ENCODE data around the gene SH3GLB2. TPM values are rescaled to one million over a fixed set of nuclear protein-coding genes. Genes with fewer than 3 reads are reported as not detected.
"Not testable (repeated sequence)": the region's sequence is repeated elsewhere in the genome, so short reads cannot be mapped to it uniquely, and the experiment has no call there.

SH3GLB2 gene
- total and polyA plus RNA-seq, 7 experiments from 2014 or later: 22.5 to 106 (median 82.5) TPM

GRCh38 chr9:129037767-129038098 lies 9.6 kb upstream of the SH3GLB2 start:
- no peaks in the 10 kb centered on the region for H3K9me3 ChIP-seq (ENCODE audit: control insufficient read depth in 2 of 3, low read length in 3 of 3)
- H3K36me3 Mint-ChIP-seq: peaks cover 7 to 15% (median 7%) of the 10 kb centered on the region in 5 donors
- H3K27me3 ChIP-seq (ENCODE audit: control insufficient read depth in 2 of 2, insufficient read depth in 2 of 2, low read length in 2 of 2): no peaks in the 10 kb centered on the region
- H3K4me3 ChIP-seq (ENCODE audit: low read length): peak overlapping the region; percentile 87
- H3K27ac Mint-ChIP-seq: peak overlapping the region in 3 of 9 donors; percentile 36 to 90 (median 57)
- peaks cover 25 to 45% (median 37%) of the 10 kb centered on the region in 7 donors for H3K4me1 Mint-ChIP-seq
- ATAC-seq: no peak
- H3K9me3 Mint-ChIP-seq: peaks cover 0 to 1% (median 0%) of the 10 kb centered on the region in 11 donors
- peak overlapping the region; percentile 90 to 99 (median 94) for H3K4me3 Mint-ChIP-seq
- no peak for DNase-seq
- peaks cover 0 to 28% (median 6%) of the 10 kb centered on the region in 3 experiments for H3K36me3 ChIP-seq (ENCODE audit: control insufficient read depth in 2 of 3, insufficient read depth in 3 of 3, low read length in 3 of 3)
- ChIA-PET CTCF (no interaction called here), POLR2A (interaction anchor here (0.6 to 2.3 kb wide), 5 partner anchors 9 to 44 kb away, joined by 3 to 10 read pairs (median 3); partner anchors contain the start of genes DOLPP1 and SH3GLB2)
- intact Hi-C loops (cut with micrococcal nuclease): loop anchor here (5.0 kb wide), 4 partner anchors 135 to 580 kb away; partner anchors contain the start of genes IER5L (in 1 of the 2), ODF2 (in 1 of the 2) and ZER1 (in 1 of the 2)
- H3K27ac ChIP-seq (ENCODE audit: low read depth, low read length): no peak overlapping the region
- H3K27me3 Mint-ChIP-seq: no peaks in the 10 kb centered on the region
- H3K4me1 ChIP-seq (ENCODE audit: control insufficient read depth in 2 of 2, insufficient read depth in 2 of 2, low read length in 2 of 2): peaks cover 13 to 17% of the 10 kb centered on the region in 2 donors

DNA sequence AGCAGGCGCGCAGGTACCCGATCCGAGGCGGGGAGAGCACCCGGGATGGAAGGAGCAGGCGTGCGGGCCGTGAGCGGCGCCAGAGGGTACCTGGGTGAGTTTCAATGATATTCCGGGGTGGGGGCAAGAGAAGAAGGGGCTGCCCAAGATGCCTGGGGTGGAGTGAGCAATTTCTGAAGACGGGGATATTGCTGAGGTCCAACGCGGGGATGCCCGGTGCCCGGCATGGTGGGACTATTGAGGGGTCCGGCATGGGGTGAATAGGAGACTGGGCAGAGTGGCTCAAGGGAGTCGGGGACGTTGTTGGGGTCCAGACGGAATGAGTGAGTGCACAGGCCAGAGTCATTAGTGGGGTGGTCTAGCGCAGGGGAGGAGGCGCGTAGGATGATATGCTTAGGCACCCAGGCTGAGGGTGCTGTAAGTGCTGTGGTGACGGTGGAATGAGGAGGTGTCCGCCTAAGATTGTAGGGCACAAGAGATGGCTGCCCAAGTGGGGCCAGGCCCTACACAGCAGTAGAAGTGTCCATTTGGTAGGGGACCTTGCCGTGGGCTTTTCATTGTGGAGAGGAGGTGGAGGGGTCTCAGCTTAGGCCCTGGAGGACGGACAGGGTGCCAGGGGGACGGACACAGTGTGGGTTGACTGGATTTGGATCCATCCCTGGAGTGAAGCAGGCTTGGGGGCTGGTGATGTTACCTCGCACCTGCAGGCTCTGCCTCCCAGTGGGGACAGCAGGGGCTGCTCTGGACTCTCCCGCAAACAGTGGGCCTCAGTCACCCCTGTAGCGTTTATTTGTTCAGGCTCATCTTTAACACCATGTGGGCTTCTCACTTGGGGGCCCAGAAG lies 9.0 kb upstream of the SH3GLB2 start:
- Histone ChIP-seq H3K36me3 (ENCODE audit: control insufficient read depth in 2 of 3, insufficient read depth in 3 of 3, low read length in 3 of 3) (peaks cover 0 to 22% (median 6%) of the 10 kb centered on the region in 3 experiments), H3K27ac (ENCODE audit: low read depth, low read length) (peak overlapping the region; percentile 72), H3K9me3 (ENCODE audit: control insufficient read depth in 2 of 3, low read length in 3 of 3) (no peaks in the 10 kb centered on the region), H3K4me3 (ENCODE audit: low read length) (peak overlapping the region; percentile 87), H3K4me1 (ENCODE audit: control insufficient read depth in 2 of 2, insufficient read depth in 2 of 2, low read length in 2 of 2) (peaks cover 13 to 17% of the 10 kb centered on the region in 2 donors), H3K27me3 (ENCODE audit: control insufficient read depth in 2 of 2, insufficient read depth in 2 of 2, low read length in 2 of 2) (no peaks in the 10 kb centered on the region)
- ChIA-PET POLR2A (interaction anchor here (0.8 to 2.3 kb wide), 9 partner anchors 10 to 265 kb away, joined by 3 to 10 read pairs (median 4); partner anchors contain the start of genes DOLPP1 and SH3GLB2), CTCF (interaction anchor here (0.6 to 1.0 kb wide), 2 partner anchors 143 to 484 kb away, joined by 3 to 6 read pairs; no protein-coding TSS in a partner anchor)
- DNase-seq (no peak), ATAC-seq (no peak)
- Mint-ChIP-seq H3K4me3 (peak overlapping the region; percentile 90 to 99 (median 94)), H3K27ac (peak overlapping the region; percentile 56 to 93 (median 87)), H3K36me3 (peaks cover 2 to 9% (median 4%) of the 10 kb centered on the region in 5 donors), H3K9me3 (peaks cover 0 to 1% (median 0%) of the 10 kb centered on the region in 11 donors), H3K4me1 (peaks cover 24 to 45% (median 37%) of the 10 kb centered on the region in 7 donors), H3K27me3 (no peaks in the 10 kb centered on the region)
- intact Hi-C loops (cut with micrococcal nuclease): loop anchor here (1.0 to 5.0 kb wide), 14 partner anchors 9 to 666 kb away; partner anchors contain the start of genes DOLPP1 (in 2 of the 2), SH3GLB2 (in 2 of the 2), CRAT (in 1 of the 2) and DOLK (in 1 of the 2)

DNA sequence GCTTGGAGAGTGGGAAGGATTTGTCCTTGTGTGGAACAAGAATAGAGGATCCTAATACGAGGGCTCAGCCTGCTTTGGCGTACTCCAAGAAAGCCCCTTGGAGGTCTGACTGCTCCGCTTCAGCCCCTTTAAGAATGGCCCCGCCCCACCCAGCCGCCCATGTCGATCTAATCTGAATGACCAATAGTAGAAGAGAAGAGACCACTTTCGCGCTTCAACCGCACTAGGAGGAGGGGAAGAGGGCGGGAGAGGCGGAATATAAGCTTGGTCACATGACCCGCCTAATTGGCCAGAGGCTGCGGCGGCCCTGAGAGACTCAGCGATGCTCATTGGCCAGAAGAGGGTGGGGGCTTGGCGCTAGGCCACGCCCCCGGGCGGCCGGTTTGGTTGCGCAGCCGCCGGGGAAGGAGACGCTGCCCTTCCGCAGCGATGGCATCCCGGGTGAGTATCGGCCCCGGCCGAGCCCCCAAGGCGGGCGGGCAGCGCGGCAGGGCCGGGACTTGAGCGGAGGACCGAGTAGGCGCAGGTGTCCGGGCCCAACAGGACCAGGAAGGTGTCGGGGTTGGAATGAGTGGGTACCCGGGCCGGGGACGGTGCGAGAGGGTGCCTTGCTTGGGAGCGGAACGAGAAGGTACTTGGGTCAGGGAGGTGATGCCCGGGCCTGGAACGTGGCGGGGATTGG lies 8.3 kb upstream of the SH3GLB2 start, which contains the start of gene MIGA2:
MIGA2 (plus strand) TSS at position 386 of the 682 bp plus-strand sequence. CDS start 3,969 bp downstream, outside the sequence.
- Histone ChIP-seq H3K36me3 (ENCODE audit: control insufficient read depth in 2 of 3, insufficient read depth in 3 of 3, low read length in 3 of 3) (peaks cover 0 to 14% (median under 1%) of the 10 kb centered on the region in 3 experiments), H3K4me1 (ENCODE audit: control insufficient read depth in 2 of 2, insufficient read depth in 2 of 2, low read length in 2 of 2) (peaks cover 13 to 17% of the 10 kb centered on the region in 2 donors), H3K27me3 (ENCODE audit: control insufficient read depth in 2 of 2, insufficient read depth in 2 of 2, low read length in 2 of 2) (no peaks in the 10 kb centered on the region), H3K27ac (ENCODE audit: low read depth, low read length) (peak within 1 kb of the TSS; percentile 72), H3K9me3 (ENCODE audit: control insufficient read depth in 2 of 3, low read length in 3 of 3) (no peaks in the 10 kb centered on the region), H3K4me3 (ENCODE audit: low read length) (peak within 1 kb of the TSS; percentile 87)
- Mint-ChIP-seq H3K36me3 (peaks cover 0 to 4% (median 3%) of the 10 kb centered on the region in 5 donors), H3K27ac (peak within 1 kb of the TSS; percentile 56 to 93 (median 87)), H3K4me3 (peak within 1 kb of the TSS; percentile 90 to 99 (median 94)), H3K4me1 (peaks cover 22 to 41% (median 37%) of the 10 kb centered on the region in 7 donors), H3K27me3 (no peaks in the 10 kb centered on the region), H3K9me3 (peaks cover 0 to 1% (median 0%) of the 10 kb centered on the region in 11 donors)
- ChIA-PET CTCF (interaction anchor here (0.6 to 1.0 kb wide), 2 partner anchors 142 to 483 kb away, joined by 3 to 6 read pairs; no protein-coding TSS in a partner anchor), POLR2A (interaction anchor here (0.9 to 1.7 kb wide), 7 partner anchors 8 to 264 kb away, joined by 3 to 9 read pairs (median 4); partner anchors contain the start of genes DOLPP1 and SH3GLB2)
- intact Hi-C loops (cut with micrococcal nuclease): loop anchor here (1.0 to 5.0 kb wide), 14 partner anchors 8 to 665 kb away; partner anchors contain the start of genes DOLPP1 (in 2 of the 2), SH3GLB2 (in 2 of the 2), CRAT (in 1 of the 2) and DOLK (in 1 of the 2)
- DNase-seq (peak; percentile 78 to 93 (median 90)), ATAC-seq (peak; percentile 99)

DNA sequence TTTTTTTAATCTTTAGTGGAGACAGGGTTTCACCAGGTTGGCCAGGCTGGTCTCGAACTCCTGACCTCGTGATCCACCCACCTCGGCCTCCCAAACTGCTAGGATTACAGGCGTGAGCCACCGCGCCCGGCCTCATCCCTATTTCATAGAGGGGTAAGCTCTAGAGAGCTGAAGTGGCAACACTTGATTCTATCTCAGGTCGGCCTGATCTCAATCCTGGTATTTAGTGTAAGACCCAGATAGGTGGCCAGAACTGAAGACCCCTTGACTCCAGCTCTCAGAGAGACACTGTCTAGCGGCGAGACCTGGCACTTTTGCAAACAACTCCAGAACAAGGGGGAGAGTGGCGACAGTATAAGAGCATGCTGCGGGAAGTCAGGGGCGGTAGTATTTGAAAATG lies 7.7 kb upstream of the SH3GLB2 start:
- intact Hi-C loops (cut with micrococcal nuclease): loop anchor here (1.0 to 5.0 kb wide), 14 partner anchors 8 to 665 kb away; partner anchors contain the start of genes DOLPP1 (in 2 of the 2), SH3GLB2 (in 2 of the 2), CRAT (in 1 of the 2) and DOLK (in 1 of the 2)
- peak overlapping the region; percentile 72 for H3K27ac ChIP-seq (ENCODE audit: low read depth, low read length)
- not testable (repeated sequence) for H3K27me3 Mint-ChIP-seq

DNA sequence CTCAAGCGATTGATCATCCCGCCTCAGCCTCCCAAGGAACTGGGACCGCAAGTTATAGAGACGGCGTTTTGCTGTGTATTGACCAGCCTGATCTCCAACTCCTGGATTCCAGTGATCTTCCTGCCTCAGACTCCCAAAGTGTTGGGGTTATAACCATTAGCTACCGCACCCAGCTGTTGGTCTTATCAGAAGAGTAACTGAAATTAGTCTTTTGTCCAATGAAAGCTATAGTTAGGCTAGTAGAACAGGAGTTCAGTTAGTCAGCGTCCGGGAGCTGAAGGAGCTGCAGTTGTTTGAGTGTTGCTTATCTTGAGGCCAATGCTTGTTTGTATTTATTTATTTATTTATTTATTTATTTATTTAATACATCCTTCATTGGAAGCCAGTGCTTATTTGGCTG lies 5.1 kb upstream of the SH3GLB2 start:
- Histone ChIP-seq H3K36me3 (ENCODE audit: control insufficient read depth in 2 of 3, insufficient read depth in 3 of 3, low read length in 3 of 3) (peaks cover 0 to 6% (median 0%) of the 10 kb centered on the region in 3 experiments), H3K4me1 (ENCODE audit: control insufficient read depth in 2 of 2, insufficient read depth in 2 of 2, low read length in 2 of 2) (peaks cover 13% of the 10 kb centered on the region in 2 donors), H3K9me3 (ENCODE audit: control insufficient read depth in 2 of 3, low read length in 3 of 3) (no peaks in the 10 kb centered on the region), H3K27me3 (ENCODE audit: control insufficient read depth in 2 of 2, insufficient read depth in 2 of 2, low read length in 2 of 2) (no peaks in the 10 kb centered on the region), H3K4me3 (ENCODE audit: low read length) (no peak overlapping the region), H3K27ac (ENCODE audit: low read depth, low read length) (no peak overlapping the region)
- no peak for DNase-seq
- no peak overlapping the region for H3K4me3 Mint-ChIP-seq
- peak overlapping the region in 1 of 9 donors; percentile 44 for H3K27ac Mint-ChIP-seq
- intact Hi-C loops (cut with micrococcal nuclease): no loop called here
- CTCF ChIA-PET: no interaction called here
- peaks cover 15 to 35% (median 30%) of the 10 kb centered on the region in 7 donors for H3K4me1 Mint-ChIP-seq
- no peak for ATAC-seq
- H3K27me3 Mint-ChIP-seq: no peaks in the 10 kb centered on the region
- POLR2A ChIA-PET: no interaction called here
- H3K9me3 Mint-ChIP-seq: no peaks in the 10 kb centered on the region
- no peaks in the 10 kb centered on the region for H3K36me3 Mint-ChIP-seq

More for the DNA sequence above, 7.7 kb upstream of the SH3GLB2 start:
- not testable (repeated sequence) for H3K9me3 Mint-ChIP-seq; DNase-seq; H3K9me3 ChIP-seq (ENCODE audit: control insufficient read depth in 2 of 3, low read length in 3 of 3); H3K27me3 ChIP-seq (ENCODE audit: control insufficient read depth in 2 of 2, insufficient read depth in 2 of 2, low read length in 2 of 2); H3K36me3 Mint-ChIP-seq
- Histone ChIP-seq H3K36me3 (ENCODE audit: control insufficient read depth in 2 of 3, insufficient read depth in 3 of 3, low read length in 3 of 3) (peaks cover 0 to 12% (median 0%) of the 10 kb centered on the region in 3 experiments), H3K4me1 (ENCODE audit: control insufficient read depth in 2 of 2, insufficient read depth in 2 of 2, low read length in 2 of 2) (peaks cover 13 to 17% of the 10 kb centered on the region in 2 donors), H3K4me3 (ENCODE audit: low read length) (peak overlapping the region; percentile 87)
- Mint-ChIP-seq H3K4me3 (peak overlapping the region; percentile 90 to 99 (median 94)), H3K4me1 (peaks cover 22 to 41% (median 37%) of the 10 kb centered on the region in 7 donors), H3K27ac (peak overlapping the region; percentile 56 to 93 (median 87))
- POLR2A ChIA-PET: interaction anchor here (0.9 to 1.7 kb wide), 7 partner anchors 8 to 263 kb away, joined by 3 to 9 read pairs (median 4); partner anchors contain the start of genes DOLPP1 and SH3GLB2
- CTCF ChIA-PET: interaction anchor here (1.0 kb wide), 1 partner anchor 483 kb away, joined by 3 read pairs; no protein-coding TSS in a partner anchor
- ATAC-seq: peak; percentile 0

Data from naive thymus-derived CD4-positive, alpha-beta T cell (primary cell).